Measurements from ENCODE around the gene OR5H14.
"Not testable (repeated sequence)": the region's sequence is repeated elsewhere in the genome, so short reads cannot be mapped to it uniquely, and the experiment has no call there.

Gene OR5H14

DNA sequence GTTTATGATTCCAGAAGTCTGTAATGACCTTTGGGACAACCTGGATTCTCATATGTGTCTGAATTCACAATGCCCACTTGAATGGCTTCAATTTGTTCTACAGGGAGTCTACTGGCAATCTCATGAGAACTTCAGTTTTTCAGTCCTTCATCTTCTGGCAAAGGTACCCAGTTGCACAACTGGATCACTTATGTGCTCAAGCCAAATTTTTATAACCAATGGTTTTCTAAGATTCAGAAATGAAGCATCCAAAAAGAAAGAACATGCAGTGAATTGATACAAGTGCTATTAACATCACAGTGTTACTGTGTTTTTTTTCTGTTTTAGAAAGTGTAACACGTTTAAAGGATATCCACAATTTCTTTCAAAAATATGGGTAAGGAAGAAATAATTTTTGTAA, at the start of gene OR5H14:
OR5H14 (plus strand) TSS at position 301 of the 400 bp plus-strand sequence. CDS start 1,907 bp downstream, outside the sequence.
- DNase-seq (ENCODE audit: low read depth), result no peak
- no peak within 1 kb of the TSS for H3K4me3 ChIP-seq (ENCODE audit: low read depth, low read length)

DNA sequence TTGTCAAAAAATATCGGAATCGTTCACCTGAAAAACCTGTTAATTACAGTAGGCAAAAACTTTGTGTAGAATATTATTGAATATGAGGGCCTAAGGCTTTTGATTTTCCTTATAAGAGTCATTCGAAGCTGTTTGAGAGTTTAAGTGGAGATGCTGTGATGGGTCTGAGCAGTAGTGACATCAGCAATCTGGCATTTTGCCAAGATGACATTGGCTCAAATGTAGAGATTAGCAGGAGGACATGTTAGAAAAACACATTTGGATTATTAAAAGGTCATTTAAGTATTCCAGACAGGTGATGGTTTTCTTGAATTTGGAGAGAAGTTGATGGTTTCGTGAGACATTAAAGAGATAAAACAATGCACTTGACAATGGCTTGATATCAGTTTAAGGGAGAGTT, 47.4 kb upstream of the OR5H14 start:
- H3K4me3 ChIP-seq (ENCODE audit: low read depth, low read length), result no peak overlapping the region

GRCh38 chr3:98108162-98108561, 39.1 kb upstream of the OR5H14 start:
- H3K4me3 ChIP-seq (ENCODE audit: low read depth, low read length), result no peak overlapping the region
- no peak for DNase-seq (ENCODE audit: low read depth)

More for the DNA sequence above, 47.4 kb upstream of the OR5H14 start:
- DNase-seq (ENCODE audit: low read depth), result no peak

DNA sequence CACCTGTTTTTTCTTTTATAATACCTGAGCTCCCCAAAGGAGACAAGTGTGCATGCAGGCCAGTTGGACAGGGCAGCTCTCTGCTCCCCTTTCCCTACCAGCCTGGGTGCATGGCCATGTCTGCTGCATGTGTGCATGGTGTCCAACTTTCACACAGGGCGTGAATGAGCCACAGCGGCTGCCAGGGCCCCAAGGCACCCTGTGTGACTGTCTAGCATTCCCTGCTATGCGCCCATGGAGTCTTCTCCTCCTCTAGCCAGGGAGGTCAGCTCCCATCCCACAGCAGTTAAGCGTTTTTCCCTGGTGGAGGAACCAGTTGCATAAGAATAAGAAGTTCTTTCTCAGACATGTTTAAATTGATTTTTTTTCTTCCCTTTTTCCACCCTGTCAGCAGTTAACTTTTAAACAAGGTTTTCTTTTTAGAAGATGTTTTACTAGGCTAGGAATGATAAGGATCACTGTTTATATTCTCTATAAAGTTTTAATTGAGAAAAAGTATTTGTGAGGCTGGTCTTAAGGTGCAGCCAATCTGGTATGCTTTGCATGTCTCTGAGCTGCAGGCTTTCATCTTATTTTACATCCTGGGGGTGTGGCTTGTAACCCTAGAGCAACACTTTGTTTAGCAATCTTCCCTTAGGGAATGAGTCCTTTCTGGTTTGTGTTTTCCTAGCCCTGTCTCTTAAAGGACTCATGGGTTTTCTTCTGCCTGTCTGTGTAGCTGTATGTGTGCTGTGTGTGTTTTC, 37.3 kb upstream of the OR5H14 start:
- no peak overlapping the region for H3K4me3 ChIP-seq (ENCODE audit: low read depth, low read length)
- DNase-seq (ENCODE audit: low read depth), result no peak

DNA sequence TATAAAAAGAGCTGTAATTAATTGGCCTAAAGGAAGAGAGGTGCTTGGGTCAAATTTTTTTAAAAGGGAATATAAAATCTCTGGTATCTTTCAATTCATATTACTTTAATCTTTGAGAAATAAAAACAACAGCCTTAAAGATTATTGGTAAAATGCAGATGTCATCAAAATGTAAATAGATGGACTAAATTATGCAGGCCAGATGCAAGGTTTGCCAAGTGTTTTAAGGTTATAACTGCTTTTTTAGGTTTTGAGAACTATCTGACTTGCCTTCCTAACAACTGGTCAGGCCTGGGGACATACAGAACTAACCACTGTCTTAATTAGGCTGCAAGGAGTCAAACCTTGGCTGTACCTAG, 36.8 kb upstream of the OR5H14 start:
- H3K4me3 ChIP-seq (ENCODE audit: low read depth, low read length), result no peak overlapping the region
- DNase-seq (ENCODE audit: low read depth), result no peak

DNA sequence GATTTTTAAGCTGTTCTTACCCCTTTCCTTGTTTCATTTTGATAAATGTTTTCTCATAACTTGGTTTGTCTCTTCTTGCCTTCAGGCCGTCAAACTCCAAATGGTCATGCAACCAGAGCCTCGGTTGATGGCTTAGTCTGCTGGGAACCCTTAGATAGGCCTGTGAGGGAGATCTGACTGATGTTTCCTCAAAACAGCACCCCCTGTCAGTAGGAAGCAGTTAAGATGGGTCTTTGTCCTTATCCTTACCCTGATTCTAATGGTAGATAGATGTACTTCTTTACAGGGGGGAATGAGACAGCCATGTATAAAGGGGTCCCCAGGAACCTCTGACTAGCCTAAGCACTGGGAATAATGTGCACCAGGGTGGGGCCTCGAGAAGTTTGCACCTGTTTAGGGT, 33.0 kb upstream of the OR5H14 start:
- no peak overlapping the region for H3K4me3 ChIP-seq (ENCODE audit: low read depth, low read length)
- no peak for DNase-seq (ENCODE audit: low read depth)

- no peak overlapping the region for H3K4me3 ChIP-seq (ENCODE audit: low read depth, low read length)
- DNase-seq (ENCODE audit: low read depth), result no peak
Measured at GRCh38 chr3:98115717-98116116, 31.6 kb upstream of the OR5H14 start.

DNA sequence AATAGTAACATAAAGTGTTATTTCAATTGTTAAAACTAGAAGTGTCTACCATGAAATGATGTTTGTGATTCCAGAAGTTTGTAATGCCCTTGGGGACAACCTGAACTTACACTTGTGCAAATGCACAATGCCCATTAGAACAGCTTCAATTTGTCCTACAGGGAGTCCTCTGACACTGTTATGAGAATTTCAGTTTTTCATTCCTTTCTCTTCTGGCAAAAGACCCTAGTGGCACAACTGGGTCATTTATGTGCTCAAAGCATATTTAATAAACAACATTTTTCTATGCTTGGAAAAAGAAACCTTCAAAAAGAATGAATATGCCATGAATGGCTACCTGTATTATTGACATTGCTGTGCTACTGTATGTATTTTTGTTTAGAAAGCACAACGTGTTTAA, 16.9 kb upstream of the OR5H14 start, which contains the start of gene OR5H1:
OR5H1 (plus strand) TSS at position 301 of the 400 bp plus-strand sequence. CDS start 1,977 bp downstream, outside the sequence.
- H3K4me3 ChIP-seq (ENCODE audit: low read depth, low read length), result no peak within 1 kb of the TSS

GRCh38 chr3:98136631-98137030, 10.6 kb upstream of the OR5H14 start:
- DNase-seq (ENCODE audit: low read depth), result no peak
- no peak overlapping the region for H3K4me3 ChIP-seq (ENCODE audit: low read depth, low read length)

More for the DNA sequence above, 16.9 kb upstream of the OR5H14 start, which contains the start of gene OR5H1:
- no peak for DNase-seq (ENCODE audit: low read depth)

- not testable (repeated sequence) for DNase-seq (ENCODE audit: low read depth)
Measured at GRCh38 chr3:98137826-98138557, 9.3 kb upstream of the OR5H14 start.

DNA sequence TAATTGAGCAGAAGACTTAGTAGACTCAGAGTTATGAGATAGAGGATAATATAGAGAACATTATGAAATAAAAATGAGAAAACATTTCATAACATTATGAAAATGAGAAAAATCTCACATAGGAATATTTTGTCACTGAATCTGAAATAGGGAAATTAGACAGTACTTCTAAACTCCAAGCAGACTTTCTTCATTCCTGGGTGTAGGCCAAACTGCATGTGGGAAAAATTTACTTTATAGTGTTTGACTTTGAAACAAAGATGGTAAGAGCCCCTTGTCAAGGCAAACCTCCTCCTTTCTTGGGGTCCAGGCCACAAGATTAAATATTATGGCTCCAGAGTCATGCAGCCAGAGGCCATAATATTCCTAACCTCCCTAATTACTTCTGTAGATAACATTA, 6.7 kb upstream of the OR5H14 start:
- DNase-seq (ENCODE audit: low read depth), result no peak
- H3K4me3 ChIP-seq (ENCODE audit: low read depth, low read length), result no peak overlapping the region

More at GRCh38 chr3:98137826-98138557, 9.3 kb upstream of the OR5H14 start:
- not testable (repeated sequence) for H3K4me3 ChIP-seq (ENCODE audit: low read depth, low read length)

- H3K4me3 ChIP-seq (ENCODE audit: low read depth, low read length), result no peak overlapping the region
- no peak for DNase-seq (ENCODE audit: low read depth)
Measured at GRCh38 chr3:98148751-98149150, 1.5 kb downstream of the OR5H14 start.

- not testable (repeated sequence) for H3K4me3 ChIP-seq (ENCODE audit: low read depth, low read length); DNase-seq (ENCODE audit: low read depth)
Measured at GRCh38 chr3:98149456-98149855, 2.2 kb downstream of the OR5H14 start.

DNA sequence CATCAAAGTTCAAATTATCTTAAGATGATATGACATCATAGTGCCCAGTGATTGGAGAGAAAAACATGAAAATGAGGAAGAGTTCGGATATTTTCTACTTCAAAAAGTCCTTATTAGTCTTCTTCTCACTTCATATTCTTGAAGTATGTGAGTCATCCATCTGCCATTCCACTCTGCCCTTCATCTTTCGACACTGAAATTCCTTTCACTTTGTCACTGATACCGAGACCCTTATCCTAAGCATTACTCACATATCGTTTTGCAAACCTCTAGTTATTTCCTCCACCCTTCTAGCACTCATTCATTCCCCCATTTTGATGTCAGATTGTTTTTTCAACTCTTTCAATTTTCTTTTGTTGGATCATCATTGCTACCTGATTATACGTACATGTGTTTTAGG, 4.0 kb downstream of the OR5H14 start:
- no peak for DNase-seq (ENCODE audit: low read depth)
- no peak overlapping the region for H3K4me3 ChIP-seq (ENCODE audit: low read depth, low read length)

- DNase-seq (ENCODE audit: low read depth), result no peak
- no peak within 1 kb of the TSS for H3K4me3 ChIP-seq (ENCODE audit: low read depth, low read length)
Measured at GRCh38 chr3:98166396-98166795, 19.1 kb downstream of the OR5H14 start, which contains the start of gene OR5H15. OR5H15 (plus strand) TSS chr3:98166696; CDS start chr3:98168700, 2,004 bp downstream.

GRCh38 chr3:98171071-98171470, 23.8 kb downstream of the OR5H14 start:
- no peak overlapping the region for H3K4me3 ChIP-seq (ENCODE audit: low read depth, low read length)
- DNase-seq (ENCODE audit: low read depth), result no peak

GRCh38 chr3:98172621-98173020, 25.3 kb downstream of the OR5H14 start:
- no peak overlapping the region for H3K4me3 ChIP-seq (ENCODE audit: low read depth, low read length)
- no peak for DNase-seq (ENCODE audit: low read depth)

GRCh38 chr3:98180319-98180890, 33.1 kb downstream of the OR5H14 start:
- DNase-seq (ENCODE audit: low read depth), result no peak
- H3K4me3 ChIP-seq (ENCODE audit: low read depth, low read length), result no peak overlapping the region

DNA sequence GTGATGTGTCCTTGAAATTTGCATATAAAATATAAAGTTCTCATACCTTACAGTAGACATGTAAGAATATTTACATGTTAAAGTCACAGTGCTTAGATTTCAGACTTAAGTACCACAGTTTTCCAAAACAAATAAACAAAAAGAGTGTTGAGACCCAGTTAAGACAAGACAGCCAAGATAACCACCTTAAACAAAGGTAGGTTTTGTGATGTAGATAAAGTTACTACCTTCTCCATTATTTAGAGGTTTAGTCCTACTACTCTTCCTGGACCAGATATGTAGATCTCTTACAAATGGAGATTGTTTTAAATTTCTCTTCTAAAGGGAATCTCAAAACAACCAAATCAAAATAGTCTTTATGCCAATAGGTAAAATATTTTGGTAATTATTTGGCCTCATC, 34.9 kb downstream of the OR5H14 start:
- no peak overlapping the region for H3K4me3 ChIP-seq (ENCODE audit: low read depth, low read length)
- no peak for DNase-seq (ENCODE audit: low read depth)

GRCh38 chr3:98185180-98185579, 37.9 kb downstream of the OR5H14 start:
- no peak overlapping the region for H3K4me3 ChIP-seq (ENCODE audit: low read depth, low read length)
- DNase-seq (ENCODE audit: low read depth), result no peak

Measured in skeletal muscle cell (primary cell).